ENCODE results near the gene PLB1.
A peak's percentile ranks its signal among the peaks of the same experiment; 100 is the strongest.

Gene PLB1

DNA sequence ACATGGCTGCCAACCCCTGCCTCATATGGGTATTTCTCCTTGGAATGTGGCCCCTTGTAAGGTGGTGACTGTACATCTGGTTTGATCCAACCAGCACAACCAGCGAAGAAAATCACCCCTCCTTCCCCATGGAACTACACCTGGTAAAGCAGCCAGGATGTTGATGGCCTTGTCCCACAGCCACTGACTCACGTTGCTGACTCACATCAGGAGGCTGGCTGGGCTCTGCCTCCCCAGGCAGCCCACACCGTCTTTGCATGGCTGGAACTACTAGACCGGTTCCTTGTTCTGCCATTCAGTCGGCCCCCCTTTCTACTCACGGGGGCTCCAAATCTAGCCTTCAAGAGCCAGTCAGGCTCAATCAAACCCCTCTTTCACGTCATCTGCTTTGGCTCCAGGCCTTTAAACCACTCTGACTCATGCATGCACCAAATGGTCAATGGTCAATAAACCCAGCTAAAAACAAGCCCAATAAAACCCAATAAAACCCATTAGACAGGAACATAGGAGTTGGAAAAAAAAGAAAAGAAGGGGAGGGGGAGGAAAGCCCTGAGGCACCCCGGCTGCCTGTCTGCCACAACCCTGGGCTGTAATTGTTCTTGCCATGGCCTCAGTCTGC lies 114.8 kb downstream of the PLB1 start:
- TF ChIP-seq TAF1 (IDR thresholded peaks at IDR 0.05; ENCODE audit: low read depth, low read length) (no peak), POU2F2 (IDR thresholded peaks at IDR 0.05; ENCODE audit: low read depth, low read length) (no peak), SPI1 (IDR thresholded peaks at IDR 0.05; ENCODE audit: low read depth, low read length) (no peak), POLR2AphosphoS5 (IDR thresholded peaks at IDR 0.05; ENCODE audit: low read depth, low read length) (no peak), PAX5 (IDR thresholded peaks at IDR 0.05; ENCODE audit: insufficient read depth, low read length, severe bottlenecking) (no peak), POLR2A (IDR thresholded peaks at IDR 0.05; ENCODE audit: low read depth, low read length) (no peak)
- DNase-seq (ENCODE audit: insufficient read length, low spot score) (no peak), FAIRE-seq (peak; percentile 52)

DNA sequence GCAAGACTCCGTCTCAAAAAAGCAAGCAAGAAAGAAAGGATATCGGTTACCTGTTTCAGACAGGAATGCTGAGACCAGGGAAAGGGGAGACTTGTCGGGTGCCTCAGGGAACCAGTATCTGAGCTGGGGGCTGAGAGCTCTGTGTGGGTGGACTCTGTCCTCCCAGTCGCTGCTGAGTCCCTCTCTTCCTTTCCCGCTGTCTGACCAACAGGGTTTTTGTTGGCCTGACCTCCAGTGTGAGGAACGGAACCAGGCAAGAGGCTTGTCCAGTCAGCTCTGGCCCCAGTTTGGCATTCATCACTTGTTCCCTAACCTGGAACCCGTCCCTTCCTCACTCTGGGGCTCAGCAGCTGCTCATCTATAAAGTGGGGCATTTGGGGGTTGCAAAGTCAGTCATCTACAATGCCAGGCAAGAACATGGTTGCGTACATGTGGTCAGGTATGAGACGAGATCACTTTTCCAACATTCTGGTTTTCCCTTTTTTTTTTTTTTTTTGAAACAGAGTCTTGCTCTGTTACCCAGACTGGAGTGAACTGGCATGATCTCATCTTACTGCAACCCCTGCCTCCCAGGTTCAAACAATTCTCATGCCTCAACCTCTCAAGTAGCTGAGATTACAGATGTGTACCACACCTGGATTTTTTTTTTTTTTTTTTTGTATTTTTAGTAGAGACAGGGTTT lies 116.4 kb downstream of the PLB1 start:
- FAIRE-seq (no peak), DNase-seq (ENCODE audit: insufficient read length, low spot score) (no peak)
- TF ChIP-seq POU2F2 (IDR thresholded peaks at IDR 0.05; ENCODE audit: low read depth, low read length) (no peak), TAF1 (IDR thresholded peaks at IDR 0.05; ENCODE audit: low read depth, low read length) (no peak), POLR2AphosphoS5 (IDR thresholded peaks at IDR 0.05; ENCODE audit: low read depth, low read length) (no peak), PAX5 (IDR thresholded peaks at IDR 0.05; ENCODE audit: insufficient read depth, low read length, severe bottlenecking) (no peak), POLR2A (IDR thresholded peaks at IDR 0.05; ENCODE audit: low read depth, low read length) (no peak), SPI1 (IDR thresholded peaks at IDR 0.05; ENCODE audit: low read depth, low read length) (no peak)

DNA sequence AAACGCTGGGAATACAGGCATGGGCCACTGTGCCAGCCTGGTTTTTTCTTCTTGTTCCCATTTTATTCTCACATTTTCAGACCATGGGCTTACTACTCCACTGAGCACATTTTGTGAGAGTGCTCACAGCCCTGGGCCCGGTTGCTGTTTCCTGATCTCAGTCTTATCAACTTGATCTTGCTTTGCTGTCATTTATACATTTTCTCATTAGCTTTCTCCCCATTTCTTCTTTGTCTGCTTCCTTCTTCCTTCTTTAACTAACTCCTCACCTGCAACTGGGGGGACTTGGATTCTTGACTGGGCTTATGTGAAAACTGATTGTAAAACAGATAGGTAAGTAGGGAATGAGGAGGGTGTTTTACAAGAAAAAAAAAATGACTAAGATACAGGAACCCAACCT lies 117.3 kb downstream of the PLB1 start:
- TF ChIP-seq SPI1 (IDR thresholded peaks at IDR 0.05; ENCODE audit: low read depth, low read length) (no peak), PAX5 (IDR thresholded peaks at IDR 0.05; ENCODE audit: insufficient read depth, low read length, severe bottlenecking) (no peak), POLR2AphosphoS5 (IDR thresholded peaks at IDR 0.05; ENCODE audit: low read depth, low read length) (no peak), POU2F2 (IDR thresholded peaks at IDR 0.05; ENCODE audit: low read depth, low read length) (no peak), TAF1 (IDR thresholded peaks at IDR 0.05; ENCODE audit: low read depth, low read length) (no peak), POLR2A (IDR thresholded peaks at IDR 0.05; ENCODE audit: low read depth, low read length) (no peak)
- FAIRE-seq (no peak), DNase-seq (ENCODE audit: insufficient read length, low spot score) (no peak)

DNA sequence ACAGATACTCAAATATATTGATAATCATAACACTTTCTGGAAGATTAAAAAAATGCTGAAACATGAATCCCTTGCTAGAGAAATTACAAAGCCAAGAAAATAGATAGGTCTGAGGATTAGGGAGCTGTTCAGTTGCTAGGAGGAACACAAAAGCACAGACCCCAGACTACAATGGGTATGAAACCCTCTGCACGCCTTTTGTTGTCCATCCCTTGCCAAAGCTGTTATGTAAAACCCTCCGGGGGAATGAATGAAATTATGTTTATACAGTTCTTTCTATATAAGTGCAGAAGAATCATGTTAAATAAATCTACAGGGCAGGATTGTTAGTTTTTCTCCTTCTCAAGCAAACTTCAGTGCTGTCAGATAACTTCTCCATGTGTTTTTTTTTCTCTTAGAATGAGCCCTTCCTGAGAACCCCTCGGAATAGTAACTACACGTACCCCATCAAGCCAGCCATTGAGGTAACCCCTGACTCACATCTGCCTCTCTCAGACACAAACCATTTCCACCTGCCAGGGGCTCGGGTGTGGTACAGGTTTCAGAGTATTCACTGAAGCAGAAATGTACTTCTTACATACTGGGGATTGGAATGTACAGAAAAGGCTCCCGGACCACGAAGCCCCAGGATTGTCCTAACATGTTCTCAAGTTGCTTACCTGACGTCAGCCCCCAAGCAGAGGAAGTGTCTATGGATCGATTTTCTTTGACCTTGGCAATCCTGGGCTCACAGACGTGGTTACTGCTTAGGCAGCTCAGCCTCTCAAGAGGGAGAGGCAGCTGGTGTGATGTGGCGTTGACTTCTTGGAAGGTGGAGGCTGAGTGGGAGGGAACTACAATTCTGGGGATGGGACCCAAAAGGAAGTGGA lies 118.0 kb downstream of the PLB1 start:
- no peak for FAIRE-seq
- no peak for DNase-seq (ENCODE audit: insufficient read length, low spot score)
- no peak for TF ChIP-seq POLR2A (IDR thresholded peaks at IDR 0.05; ENCODE audit: low read depth, low read length)
- no peak for TF ChIP-seq SPI1 (IDR thresholded peaks at IDR 0.05; ENCODE audit: low read depth, low read length)
- no peak for TF ChIP-seq TAF1 (IDR thresholded peaks at IDR 0.05; ENCODE audit: low read depth, low read length)
- no peak for TF ChIP-seq POU2F2 (IDR thresholded peaks at IDR 0.05; ENCODE audit: low read depth, low read length)
- no peak for TF ChIP-seq PAX5 (IDR thresholded peaks at IDR 0.05; ENCODE audit: insufficient read depth, low read length, severe bottlenecking)
- no peak for TF ChIP-seq POLR2AphosphoS5 (IDR thresholded peaks at IDR 0.05; ENCODE audit: low read depth, low read length)

DNA sequence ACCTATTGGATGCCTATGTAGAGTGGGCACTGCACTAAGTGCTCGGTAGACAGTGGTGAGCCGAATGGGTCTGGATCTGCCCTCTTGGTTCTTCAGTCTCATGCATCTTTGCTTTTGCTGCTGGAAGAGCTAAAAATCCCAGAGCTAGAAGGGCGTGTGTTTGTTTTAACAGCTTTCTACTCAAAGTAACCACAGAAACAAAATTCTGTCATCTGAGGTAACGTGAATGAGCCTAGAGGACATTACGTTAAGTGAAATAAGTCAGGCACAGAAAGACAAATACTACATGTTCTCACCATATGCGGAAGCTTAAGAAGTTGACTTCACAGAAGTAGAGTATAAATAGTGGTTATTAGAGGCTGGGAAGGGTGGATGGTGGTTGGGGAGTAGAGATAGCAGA lies 119.8 kb downstream of the PLB1 start:
- TF ChIP-seq POLR2AphosphoS5 (IDR thresholded peaks at IDR 0.05; ENCODE audit: low read depth, low read length) (no peak), POU2F2 (IDR thresholded peaks at IDR 0.05; ENCODE audit: low read depth, low read length) (no peak), TAF1 (IDR thresholded peaks at IDR 0.05; ENCODE audit: low read depth, low read length) (no peak), POLR2A (IDR thresholded peaks at IDR 0.05; ENCODE audit: low read depth, low read length) (no peak), PAX5 (IDR thresholded peaks at IDR 0.05; ENCODE audit: insufficient read depth, low read length, severe bottlenecking) (no peak), SPI1 (IDR thresholded peaks at IDR 0.05; ENCODE audit: low read depth, low read length) (no peak)
- FAIRE-seq (no peak), DNase-seq (ENCODE audit: insufficient read length, low spot score) (no peak)

DNA sequence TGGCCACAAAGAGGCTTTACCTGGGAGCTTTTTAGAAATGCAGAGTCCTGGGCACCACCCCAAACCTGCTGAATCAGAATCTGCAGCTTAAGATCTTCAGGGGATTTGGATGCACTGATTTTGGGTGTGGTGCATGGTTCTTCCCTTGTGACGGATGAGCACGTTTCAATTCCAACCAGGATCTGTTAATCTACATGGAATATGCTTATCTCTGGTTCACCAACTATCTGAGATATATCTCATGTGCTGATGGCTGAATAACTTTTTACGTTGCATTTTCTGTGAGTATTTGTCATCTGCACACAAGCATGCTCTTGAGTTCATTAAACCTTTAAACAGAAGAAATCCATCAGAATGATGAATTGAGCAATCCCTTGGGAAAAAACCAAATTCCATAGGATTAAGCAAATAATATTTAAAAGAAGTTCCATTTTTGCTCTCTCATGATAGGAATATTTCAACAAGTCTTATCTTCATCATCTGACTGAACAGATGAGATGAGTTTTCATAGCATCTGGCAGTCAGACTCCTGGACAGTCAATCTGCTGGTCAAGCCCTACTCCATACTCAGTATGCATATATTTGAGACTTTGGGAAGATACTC lies 120.6 kb downstream of the PLB1 start:
- FAIRE-seq (no peak), DNase-seq (ENCODE audit: insufficient read length, low spot score) (no peak)
- TF ChIP-seq POLR2A (IDR thresholded peaks at IDR 0.05; ENCODE audit: low read depth, low read length) = no peak
- TF ChIP-seq POLR2AphosphoS5 (IDR thresholded peaks at IDR 0.05; ENCODE audit: low read depth, low read length) = no peak
- TF ChIP-seq PAX5 (IDR thresholded peaks at IDR 0.05; ENCODE audit: insufficient read depth, low read length, severe bottlenecking) = no peak
- no peak for TF ChIP-seq SPI1 (IDR thresholded peaks at IDR 0.05; ENCODE audit: low read depth, low read length)
- TF ChIP-seq POU2F2 (IDR thresholded peaks at IDR 0.05; ENCODE audit: low read depth, low read length) = no peak
- no peak for TF ChIP-seq TAF1 (IDR thresholded peaks at IDR 0.05; ENCODE audit: low read depth, low read length)

DNA sequence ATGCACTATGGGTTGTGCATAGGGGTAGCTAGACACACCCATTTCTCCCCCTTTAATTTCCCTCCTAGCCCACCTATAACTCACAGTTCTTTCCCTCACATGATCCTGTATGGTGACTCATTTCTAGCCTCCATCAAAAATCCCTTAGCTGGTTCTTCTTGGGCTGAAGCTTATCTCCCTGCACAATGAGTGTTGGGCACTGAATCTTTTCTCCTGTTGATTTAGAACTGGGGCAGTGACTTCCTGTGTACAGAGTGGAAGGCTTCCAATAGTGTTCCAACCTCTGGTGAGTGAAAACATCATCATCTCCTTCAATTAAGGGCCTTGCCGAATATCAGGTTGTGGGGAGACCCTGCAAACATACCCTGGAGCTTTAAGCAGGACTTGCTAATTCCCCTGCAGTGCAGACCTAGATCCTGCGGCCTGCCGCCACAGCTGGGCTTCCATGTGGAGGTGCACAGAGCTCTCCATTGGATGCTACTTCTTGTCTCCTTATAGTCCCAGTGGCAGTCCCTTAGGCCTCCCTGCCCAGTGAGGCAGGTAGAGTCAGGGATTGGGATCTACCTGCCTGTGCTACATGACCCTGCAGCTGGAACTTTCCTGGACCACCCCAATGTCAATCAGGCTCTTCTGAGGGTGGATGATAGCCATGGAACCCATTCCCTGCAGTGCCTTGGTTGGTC lies 121.8 kb downstream of the PLB1 start:
- FAIRE-seq = no peak
- no peak for TF ChIP-seq SPI1 (IDR thresholded peaks at IDR 0.05; ENCODE audit: low read depth, low read length)
- TF ChIP-seq POLR2A (IDR thresholded peaks at IDR 0.05; ENCODE audit: low read depth, low read length) = no peak
- no peak for TF ChIP-seq POU2F2 (IDR thresholded peaks at IDR 0.05; ENCODE audit: low read depth, low read length)
- TF ChIP-seq TAF1 (IDR thresholded peaks at IDR 0.05; ENCODE audit: low read depth, low read length) = no peak
- no peak for TF ChIP-seq PAX5 (IDR thresholded peaks at IDR 0.05; ENCODE audit: insufficient read depth, low read length, severe bottlenecking)
- no peak for TF ChIP-seq POLR2AphosphoS5 (IDR thresholded peaks at IDR 0.05; ENCODE audit: low read depth, low read length)
- no peak for DNase-seq (ENCODE audit: insufficient read length, low spot score)

All from GM12891 (cell line).